A673 (cell line): Measurements from ENCODE around the gene ASXL1. TPM values are rescaled to one million over a fixed set of nuclear protein-coding genes. Genes with fewer than 3 reads are reported as not detected.

ENCODE experiments used
- BruUV-seq: library from RNA; stranded (reverse); fragments of 400-500 nt; replicated peaks from 2 replicates; lab custom pipeline; 2021; lab: Mats Ljungman, UMichigan
- CTCF ChIA-PET: fragments of 300-600 bp; sonication (Branson Sonifier 250); formaldehyde crosslinking; loops from one replicate; lab custom pipeline; 2022; ENCODE audit warnings: antibody characterized with exemption; lab: Charles Lee
- POLR2A ChIA-PET: fragments of 300-600 bp; sonication (Branson Sonifier 250); formaldehyde crosslinking; loops from one replicate; lab custom pipeline; 2022; ENCODE audit warnings: antibody characterized with exemption; ENCODE audit not compliant: low non-redundant PET; lab: Charles Lee
- DNase-seq: peaks from one replicate; pipeline ENCODE4 v3.0.0-alpha.2; 2015; ENCODE audit warnings: low spot score
- H3K27ac ChIP-seq: fragments of 200-600 bp; sonication (generic); 2 replicates; pipeline ENCODE4 v1.5.1; 2016; ENCODE audit warnings: mixed run types, low read depth, mild to moderate bottlenecking, mixed read lengths, antibody characterized with exemption, low read length; ENCODE audit not compliant: poor library complexity, severe bottlenecking
- H3K27me3 ChIP-seq: fragments of 200-600 bp; sonication (generic); replicated peaks from 2 replicates; pipeline ENCODE4 v1.6.1; 2017; ENCODE audit warnings: mixed run types, low read depth, mild to moderate bottlenecking, mixed read lengths, antibody characterized with exemption, low read length; ENCODE audit not compliant: insufficient read depth, poor library complexity
- H3K36me3 ChIP-seq: fragments of 200-600 bp; sonication (generic); 2 replicates; pipeline ENCODE4 v1.6.1; 2016; ENCODE audit warnings: mixed run types, mild to moderate bottlenecking, mixed read lengths, antibody characterized with exemption, low read length; ENCODE audit not compliant: insufficient read depth, poor library complexity, severe bottlenecking
- H3K4me1 ChIP-seq: fragments of 200-600 bp; sonication (generic); 2 replicates; pipeline ENCODE4 v1.6.1; 2017; ENCODE audit warnings: mixed run types, mild to moderate bottlenecking, mixed read lengths, antibody characterized with exemption, low read length; ENCODE audit not compliant: insufficient read depth, poor library complexity, severe bottlenecking
- H3K4me3 ChIP-seq: fragments of 200-600 bp; sonication (generic); 2 replicates; pipeline ENCODE4 v1.5.1; 2016; ENCODE audit warnings: low read depth, mixed run types, mild to moderate bottlenecking, mixed read lengths, low read length; ENCODE audit not compliant: poor library complexity, severe bottlenecking
- H3K9me3 ChIP-seq: fragments of 200-600 bp; sonication (generic); 2 replicates; pipeline ENCODE4 v1.6.1; 2016; ENCODE audit warnings: mixed run types, low read depth, mild to moderate bottlenecking, mixed read lengths, antibody characterized with exemption, low read length; ENCODE audit not compliant: poor library complexity, severe bottlenecking
- CTCF ChIP-seq: fragments of 300-800, 200-600 bp; sonication (generic); conservative IDR thresholded peaks from 2 replicates; pipeline ENCODE4 v1.5.1; 2017; ENCODE audit warnings: low read depth, mild to moderate bottlenecking, antibody characterized with exemption, low read length, moderate library complexity, mixed read lengths
- EZH2 ChIP-seq: fragments of 200-600 bp; sonication (generic); IDR thresholded peaks from 2 replicates; pipeline ENCODE4 v1.6.1; 2017; ENCODE audit warnings: borderline replicate concordance, low read depth, mild to moderate bottlenecking, mixed read lengths, antibody characterized with exemption, low read length; ENCODE audit not compliant: poor library complexity, severe bottlenecking
- intact Hi-C: fragments of 100-400 bp; cut with micrococcal nuclease; formaldehyde crosslinking; loops from one replicate; pipeline ENCODE4 v1.10.0; 2022; ENCODE audit not compliant: unreplicated experiment
- total RNA-seq: library from RNA; stranded (reverse); gene quantifications from 2 replicates; pipeline ENCODE4 v1.2.3, GENCODE V29; 2021

The ASXL1 gene
- total RNA-seq, 1 experiment from 2014 or later: 101 TPM

GRCh38 chr20:32443386-32443974 is 85.3 kb downstream of the ASXL1 start:
- no peaks in the 10 kb centered on the region for H3K27me3 ChIP-seq
- intact Hi-C loops: no loop called here
- H3K4me1 ChIP-seq: no peaks in the 10 kb centered on the region
- no peak for DNase-seq
- H3K9me3 ChIP-seq: no peaks in the 10 kb centered on the region
- no peak overlapping the region for H3K27ac ChIP-seq
- BruUV-seq: no TSS peak
- TF ChIP-seq EZH2 (no peak), CTCF (no peak)
- CTCF ChIA-PET: no interaction called here
- H3K36me3 ChIP-seq: peaks cover 11% of the 10 kb centered on the region
- H3K4me3 ChIP-seq: no peak overlapping the region
- POLR2A ChIA-PET: no interaction called here

- no peaks in the 10 kb centered on the region for H3K27me3 ChIP-seq
- DNase-seq: no peak
- no peaks in the 10 kb centered on the region for H3K36me3 ChIP-seq
- H3K4me3 ChIP-seq: no peak overlapping the region
- ChIA-PET CTCF (interaction anchor here (0.6 kb wide), 1 partner anchor 396 kb away, joined by 4 read pairs; no protein-coding TSS in a partner anchor), POLR2A (no interaction called here)
- H3K27ac ChIP-seq: no peak overlapping the region
- intact Hi-C loops: loop anchor here (1.0 kb wide), 1 partner anchor 11 kb away; no protein-coding TSS in a partner anchor
- TF ChIP-seq EZH2 (no peak), CTCF (no peak)
- no TSS peak for BruUV-seq
- no peaks in the 10 kb centered on the region for H3K4me1 ChIP-seq
- H3K9me3 ChIP-seq: no peaks in the 10 kb centered on the region
Measured at GRCh38 chr20:32444474-32445220, 86.5 kb downstream of the ASXL1 start.

GRCh38 chr20:32445539-32446273 is 87.6 kb downstream of the ASXL1 start:
- Histone ChIP-seq H3K9me3 (no peaks in the 10 kb centered on the region), H3K27me3 (no peaks in the 10 kb centered on the region), H3K4me1 (no peaks in the 10 kb centered on the region), H3K27ac (no peak overlapping the region), H3K36me3 (no peaks in the 10 kb centered on the region), H3K4me3 (no peak overlapping the region)
- no peak for DNase-seq
- intact Hi-C loops: loop anchor here (1.0 kb wide), 1 partner anchor 10 kb away; no protein-coding TSS in a partner anchor
- no TSS peak for BruUV-seq
- no peak for TF ChIP-seq EZH2
- no peak for TF ChIP-seq CTCF
- ChIA-PET POLR2A (no interaction called here), CTCF (interaction anchor here (0.6 kb wide), 1 partner anchor 397 kb away, joined by 4 read pairs; no protein-coding TSS in a partner anchor)
